Lower leg skin (tissue), 4 donors: ENCODE measurements around the gene EEF2. TPM values are rescaled to one million over a fixed set of nuclear protein-coding genes. Genes with fewer than 3 reads are reported as not detected.

ENCODE experiments used
- DNase-seq, 2 donors: peaks; one replicate each; pipeline ENCODE4 v3.0.0-alpha.2; 2019; ENCODE audit warnings: low spot score in 2 of 2
- H3K4me3 ChIP-seq: fragments of 200-600 bp; sonication (generic); 2 replicates; pipeline ENCODE4 v1.5.1; 2017; ENCODE audit warnings: mild to moderate bottlenecking, low read depth; ENCODE audit not compliant: poor library complexity, severe bottlenecking
- POLR2A ChIP-seq, 2 donors: fragments of 450-650 bp; IDR thresholded peaks; one replicate each; pipeline ENCODE4 v1.6.1; 2016 to 2017; ENCODE audit warnings: antibody characterized with exemption in 2 of 2, mild to moderate bottlenecking in 1 of 2, moderate library complexity in 1 of 2
- WGBS, 2 donors: methylation state at CpG; one replicate each; pipeline ENCODE4 v1.1.5; 2018; 5-methylcytosine and 5-hydroxymethylcytosine counted together
- intact Hi-C: fragments of 100-400 bp; cut with DNase I; formaldehyde crosslinking; loops from one replicate; pipeline ENCODE4 v1.15.0; 2023; ENCODE audit warnings: low total_unique reads
- microRNA counts, 2 donors: library from miRNA; unstranded; fragments of <30 nt; microRNA quantifications; one replicate each; lab custom pipeline; 2016
- microRNA-seq, 2 donors: library from miRNA; unstranded; fragments of <30 nt; microRNA quantifications; one replicate each; pipeline ENCODE4, GENCODE V29; 2016; ENCODE audit warnings: borderline replicate concordance in 2 of 2, borderline number of aligned reads in 1 of 2
- total RNA-seq, 4 donors: library from RNA; depleted of rRNA; stranded (reverse); fragments of >200 nt; gene quantifications; one replicate each; pipeline ENCODE4 v1.1.0, GENCODE V29; 2016

The EEF2 gene
- total RNA-seq, 4 donors from 2014 or later: 2,068 to 2,517 (median 2,443) TPM

GRCh38 chr19:3931041-3931440 lies 54.2 kb downstream of the EEF2 start:
- 68 to 70% methylated on average over 6 to 8 of the region's 8 CpGs for WGBS, 2 donors
- TF ChIP-seq POLR2A (IDR thresholded peaks at IDR 0.05): no peak
- no peak for DNase-seq
- H3K4me3 ChIP-seq: no peak overlapping the region
- intact Hi-C loops: no loop called here

MicroRNA genes within 50 kb of the gene (microRNA counts, 767-probe panel; counts per million panel counts)
- 0 to 358 counts per million in 2 donors for microRNA hsa-miR-637 (lab: Ali Mortazavi, UCI)

Small RNA genes within 50 kb of the gene (microRNA-seq; reads per million reads assigned to microRNA genes)
- gene MIR637: 0 reads per million in 2 donors

Other genes starting within 250 kb of the EEF2 start
- 10 to 100 TPM; 21.8 to 34.6 (median 31.8) TPM for gene APBA3, start 223.8 kb downstream of the EEF2 start, total RNA-seq
- gene MRPL54, start 222.8 kb downstream of the EEF2 start, total RNA-seq: 10 to 100 TPM; 45.0 to 72.8 (median 53.9) TPM
- not detected for gene RAX2, start 213.2 kb downstream of the EEF2 start, total RNA-seq
- gene MATK, start 199.1 kb downstream of the EEF2 start, total RNA-seq: 1 to 10 TPM; 2.1 to 5.8 (median 3.3) TPM
- gene ZFR2, start 116.4 kb downstream of the EEF2 start, total RNA-seq: under 1 TPM in 1 of 4 donors, not detected in 3; 0.13 TPM
- gene ATCAY, start 104.8 kb downstream of the EEF2 start, total RNA-seq: not detected
- not detected for gene NMRK2, start 52.4 kb downstream of the EEF2 start, total RNA-seq
- 10 to 100 TPM; 75.6 to 90.9 (median 82.2) TPM for gene DAPK3, start 14.4 kb downstream of the EEF2 start, total RNA-seq
- gene PIAS4, start 22.3 kb upstream of the EEF2 start, total RNA-seq: 10 to 100 TPM; 20.8 to 35.1 (median 26.9) TPM
- 100 to 1,000 TPM; 138 to 162 (median 152) TPM for gene ZBTB7A, start 81.4 kb upstream of the EEF2 start, total RNA-seq
- 100 to 1,000 TPM in 3 of 4 donors, 10 to 100 TPM in 1; 89.0 to 111 (median 106) TPM for gene MAP2K2, start 138.7 kb upstream of the EEF2 start, total RNA-seq
- gene CREB3L3, start 168.2 kb upstream of the EEF2 start, total RNA-seq: not detected
- gene SIRT6, start 197.1 kb upstream of the EEF2 start, total RNA-seq: 10 to 100 TPM; 18.7 to 39.8 (median 32.9) TPM
- 1 to 10 TPM in 2 of 4 donors, under 1 TPM in 1, not detected in 1; 0.22 to 3.2 (median 1.5) TPM for gene ANKRD24, start 197.2 kb upstream of the EEF2 start, total RNA-seq
- 1 to 10 TPM in 1 of 4 donors, not detected in 3; 2.2 TPM for gene EBI3, start 244.1 kb upstream of the EEF2 start, total RNA-seq